Pancreas (tissue), 10 donors: Measurements from ENCODE around the gene SYDE2. TPM values are rescaled to one million over a fixed set of nuclear protein-coding genes. Genes with fewer than 3 reads are reported as not detected.

Experiments used
- ATAC-seq, 4 donors: fragments of 200-7000 bp; cut with Tn5 transposase; one replicate each; pipeline versions ENCODE4 v1.8.0 to v1.9.1; 2020; ENCODE audit warnings: mild to moderate bottlenecking in 4 of 4, moderate library complexity in 4 of 4
- DNase-seq, 6 donors: peaks; one replicate each; pipeline ENCODE4 v3.0.0-alpha.2; 2020
- FAIRE-seq: peaks from 2 replicates; lab custom pipeline; 2012; peaks lifted over from hg19 to GRCh38; lab: Jason Lieb, UNC
- H3K27ac ChIP-seq, 4 donors: fragments of 200-600 bp; sonication (generic); 1 replicate in 3 of 4; 2 replicates in 1 of 4; pipeline versions ENCODE4 v1.5.0 to v1.8.0; 2020
- H3K27me3 ChIP-seq, 4 donors: fragments of 200-600 bp; one replicate each; pipeline ENCODE4 v1.8.0; 2021
- H3K36me3 ChIP-seq, 3 donors: fragments of 200-600 bp; sonication (generic) in 1 of 3; one replicate each; pipeline versions ENCODE4 v1.5.0 to v1.8.0; 2020 to 2021
- H3K4me1 ChIP-seq, 3 donors: fragments of 200-600 bp; one replicate each; pipeline ENCODE4 v1.8.0; 2021
- H3K4me3 ChIP-seq, 4 donors: fragments of 200-600 bp; sonication (generic) in 2 of 4; one replicate each; pipeline versions ENCODE4 v1.5.0 to v1.8.0; 2020 to 2021
- H3K9me3 ChIP-seq, 4 donors: fragments of 200-600 bp; one replicate each; pipeline ENCODE4 v1.8.0; 2021
- WGBS, 2 donors: extraction: QIAGEN DNeasy Blood & Tissue Kit; methylation state at CpG; one replicate each; pipeline ENCODE4 v1.1.7; 2013; 5-methylcytosine and 5-hydroxymethylcytosine counted together
- intact Hi-C, 3 donors: fragments of 100-400 bp; cut with DNase I; formaldehyde crosslinking; loops; one replicate each; pipeline versions ENCODE4 v1.11.1 to v1.14.2; 2022
- polyA plus RNA-seq, 2 donors: library from polyadenylated mRNA; stranded (reverse); fragments of 200-250 nt; gene quantifications; one replicate each; pipeline ENCODE4 v1.2.3, GENCODE V29; 2013
- total RNA-seq, 6 donors: library from RNA; stranded (reverse); fragmentation: NEBNext Ultra II Directional in 4 of 6; extraction: Animal tissue kit (Norgen Biotek cat#: 25700) in 4 of 6; gene quantifications; one replicate each; pipeline versions ENCODE4 v1.2.1 to v1.2.4, GENCODE V29; 2021 to 2023
- TF ChIP-seq, protein P1 (sequence below), 4 donors: fragments of 200-600 bp; sonication (generic) in 3 of 4; IDR thresholded peaks; one replicate each; pipeline versions ENCODE4 v1.5.0 to v1.8.0; 2021; ENCODE audit warnings: antibody characterized with exemption in 4 of 4
- donor health status: healthy with polysubstance abuse.
- donor health status: DM: no; HTN: no; CAD: no; lungs with moderate emphysema.
- donor health status: DM: no; HTN: no; CAD: no.
- donor health status: control.
- donor health status: control.
- donor health status: Bipolar disorder and iron deficiency.
- donor health status: DM: yes; HTN: yes; CAD: no.
- donor health status: DM: no; HTN: no; CAD: no.
- donor health status: DM: no; HTN: no; CAD: no.
- donor health status: DM: yes; HTN: yes; CAD: no.

SYDE2 gene
- total and polyA plus RNA-seq, 8 donors = 1.3 to 6.6 (median 5.1) TPM

- FAIRE-seq = no peak
- 70 to 75% methylated on average over 2 of the region's 2 CpGs for WGBS, 2 donors
- intact Hi-C loops = no loop called here
Observed at GRCh38 chr1:85179522-85179921, 21.3 kb downstream of the SYDE2 start.

GRCh38 chr1:85178396-85178795 is 22.4 kb downstream of the SYDE2 start:
- Histone ChIP-seq H3K27me3 (no peaks in the 10 kb centered on the region), H3K27ac (no peak overlapping the region), H3K4me1 (no peaks in the 10 kb centered on the region), H3K36me3 (no peaks in the 10 kb centered on the region), H3K4me3 (no peak overlapping the region), H3K9me3 (no peaks in the 10 kb centered on the region)
- intact Hi-C loops = no loop called here
- 95 to 99% methylated on average over 2 of the region's 2 CpGs for WGBS, 2 donors
- FAIRE-seq (no peak), ATAC-seq (no peak), DNase-seq (no peak)
- TF ChIP-seq, protein P1, sequence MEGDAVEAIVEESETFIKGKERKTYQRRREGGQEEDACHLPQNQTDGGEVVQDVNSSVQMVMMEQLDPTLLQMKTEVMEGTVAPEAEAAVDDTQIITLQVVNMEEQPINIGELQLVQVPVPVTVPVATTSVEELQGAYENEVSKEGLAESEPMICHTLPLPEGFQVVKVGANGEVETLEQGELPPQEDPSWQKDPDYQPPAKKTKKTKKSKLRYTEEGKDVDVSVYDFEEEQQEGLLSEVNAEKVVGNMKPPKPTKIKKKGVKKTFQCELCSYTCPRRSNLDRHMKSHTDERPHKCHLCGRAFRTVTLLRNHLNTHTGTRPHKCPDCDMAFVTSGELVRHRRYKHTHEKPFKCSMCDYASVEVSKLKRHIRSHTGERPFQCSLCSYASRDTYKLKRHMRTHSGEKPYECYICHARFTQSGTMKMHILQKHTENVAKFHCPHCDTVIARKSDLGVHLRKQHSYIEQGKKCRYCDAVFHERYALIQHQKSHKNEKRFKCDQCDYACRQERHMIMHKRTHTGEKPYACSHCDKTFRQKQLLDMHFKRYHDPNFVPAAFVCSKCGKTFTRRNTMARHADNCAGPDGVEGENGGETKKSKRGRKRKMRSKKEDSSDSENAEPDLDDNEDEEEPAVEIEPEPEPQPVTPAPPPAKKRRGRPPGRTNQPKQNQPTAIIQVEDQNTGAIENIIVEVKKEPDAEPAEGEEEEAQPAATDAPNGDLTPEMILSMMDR (IDR thresholded peaks at IDR 0.05) = no peak

More at GRCh38 chr1:85179522-85179921, 21.3 kb downstream of the SYDE2 start:
- Histone ChIP-seq H3K36me3 (no peaks in the 10 kb centered on the region), H3K27ac (no peak overlapping the region), H3K4me3 (no peak overlapping the region), H3K9me3 (no peaks in the 10 kb centered on the region), H3K27me3 (no peaks in the 10 kb centered on the region), H3K4me1 (no peaks in the 10 kb centered on the region)
- no peak for DNase-seq
- ATAC-seq = no peak
- TF ChIP-seq, protein P1 (IDR thresholded peaks at IDR 0.05) = no peak

DNA sequence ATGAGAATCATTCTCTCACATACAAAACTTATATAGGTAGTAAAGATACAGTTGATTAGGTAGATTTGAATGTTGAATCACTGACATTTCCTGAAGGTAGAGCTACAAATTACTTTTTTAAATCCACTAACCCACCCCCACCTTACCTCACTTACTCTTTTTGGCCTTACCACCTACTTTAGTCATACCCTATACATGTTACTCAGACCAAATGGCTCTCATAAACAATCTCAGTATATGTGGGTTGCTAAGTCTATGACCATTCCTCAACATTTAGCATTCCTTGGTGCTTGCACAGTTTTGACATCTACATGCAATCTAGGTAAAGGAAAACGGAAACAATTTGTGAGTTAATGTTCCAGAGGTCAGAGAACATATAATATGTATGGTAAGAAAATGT is 26.3 kb downstream of the SYDE2 start:
- TF ChIP-seq, protein P1 (IDR thresholded peaks at IDR 0.05) = no peak
- H3K36me3 ChIP-seq = no peaks in the 10 kb centered on the region
- H3K4me3 ChIP-seq = no peak overlapping the region
- H3K4me1 ChIP-seq = no peaks in the 10 kb centered on the region
- intact Hi-C loops = no loop called here
- H3K27ac ChIP-seq = no peak overlapping the region
- DNase-seq (no peak), ATAC-seq (no peak), FAIRE-seq (no peak)
- no peaks in the 10 kb centered on the region for H3K9me3 ChIP-seq
- 96 to 97% methylated on average over 1 of the region's 1 CpG for WGBS, 2 donors
- H3K27me3 ChIP-seq = no peaks in the 10 kb centered on the region

DNA sequence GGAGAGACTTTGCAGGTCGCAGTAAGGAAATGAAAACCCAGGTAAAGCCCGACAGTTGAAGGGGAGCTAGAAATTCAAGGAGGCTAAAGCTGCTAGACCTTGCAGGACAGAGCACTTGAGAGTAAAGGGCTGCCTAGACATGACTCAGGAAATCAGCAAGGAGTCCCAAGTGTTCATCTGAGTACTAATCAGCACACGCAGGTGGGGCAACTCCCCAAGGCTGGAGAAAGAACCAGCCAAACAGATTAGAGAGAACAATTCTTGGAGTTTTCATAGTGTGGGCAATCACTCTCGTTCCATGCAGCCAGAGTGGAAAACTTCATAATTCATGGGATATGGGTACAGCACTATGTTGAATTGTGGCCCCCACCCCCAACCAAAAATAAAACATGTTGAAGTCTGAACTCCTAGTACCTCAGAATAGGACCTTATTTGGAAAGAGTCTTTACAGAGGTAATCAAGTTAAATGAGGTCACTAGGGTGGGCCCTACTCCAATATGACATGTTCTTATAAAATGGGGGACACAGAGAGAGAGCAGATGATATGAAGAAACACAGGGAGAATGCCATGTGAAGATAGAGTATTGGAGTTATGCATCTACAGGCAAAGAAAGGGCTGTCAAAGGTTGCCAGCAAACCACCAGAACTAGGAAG is 28.0 kb downstream of the SYDE2 start:
- intact Hi-C loops = no loop called here

DNA sequence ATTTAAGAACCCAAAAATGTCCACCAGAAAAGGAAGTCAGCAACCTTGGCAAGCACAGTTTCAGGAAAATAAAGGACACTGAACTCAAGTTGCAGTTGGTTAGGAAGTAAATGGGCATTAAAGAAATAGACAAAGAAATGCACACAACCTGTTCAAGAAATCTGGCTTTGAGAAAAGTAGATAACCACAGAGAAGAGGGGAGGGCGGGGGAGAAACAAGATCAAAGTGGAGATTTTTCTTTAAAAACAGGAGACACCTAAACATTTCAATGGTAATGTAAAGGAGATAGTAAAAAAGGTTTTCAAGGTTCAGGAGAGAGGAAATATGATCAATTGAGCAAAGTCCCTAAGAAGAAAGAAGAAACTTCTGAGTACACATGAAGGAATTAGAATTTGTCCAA is 29.1 kb downstream of the SYDE2 start:
- DNase-seq (no peak), ATAC-seq (no peak), FAIRE-seq (no peak)
- Histone ChIP-seq H3K4me3 (no peak overlapping the region), H3K27ac (no peak overlapping the region), H3K9me3 (no peaks in the 10 kb centered on the region), H3K36me3 (no peaks in the 10 kb centered on the region), H3K27me3 (no peaks in the 10 kb centered on the region), H3K4me1 (no peaks in the 10 kb centered on the region)
- intact Hi-C loops = no loop called here
- TF ChIP-seq, protein P1 (IDR thresholded peaks at IDR 0.05) = no peak
- WGBS, 2 donors = 96 to 100% methylated on average over 1 of the region's 1 CpG

More for the DNA sequence above, 28.0 kb downstream of the SYDE2 start:
- FAIRE-seq = no peak
- Histone ChIP-seq H3K4me3 (no peak overlapping the region), H3K4me1 (no peaks in the 10 kb centered on the region), H3K9me3 (no peaks in the 10 kb centered on the region), H3K36me3 (no peaks in the 10 kb centered on the region), H3K27ac (no peak overlapping the region), H3K27me3 (no peaks in the 10 kb centered on the region)
- no peak for DNase-seq
- 67 to 69% methylated on average over 4 of the region's 4 CpGs for WGBS, 2 donors
- ATAC-seq = peak in 2 of 4 donors; percentile 47 to 64
- TF ChIP-seq, protein P1 (IDR thresholded peaks at IDR 0.05) = no peak
